Activated CD4-positive, CD25-positive, alpha-beta regulatory T cell treated with anti-CD3 and anti-CD28 coated beads, Interleukin-2, amount 50 U/mL, for 16 hours (primary cell): ENCODE measurements around the gene ARRB2.
"Not testable (repeated sequence)": the region's sequence is repeated elsewhere in the genome, so short reads cannot be mapped to it uniquely, and the experiment has no call there.

ENCODE experiments used
- DNase-seq: peaks from one replicate; pipeline ENCODE4 v3.0.0-alpha.2; 2020; ENCODE audit warnings: low read depth, low spot score

ARRB2 gene

GRCh38 chr17:4709794-4710692, at the start of gene ARRB2:
TSS of gene ARRB2 (plus strand) at chr17:4710632. CDS start at chr17:4710722, 90 bp downstream.
- DNase-seq: peak; percentile 93

GRCh38 chr17:4663711-4664110, 46.7 kb upstream of the ARRB2 start:
- DNase-seq: no peak

DNA sequence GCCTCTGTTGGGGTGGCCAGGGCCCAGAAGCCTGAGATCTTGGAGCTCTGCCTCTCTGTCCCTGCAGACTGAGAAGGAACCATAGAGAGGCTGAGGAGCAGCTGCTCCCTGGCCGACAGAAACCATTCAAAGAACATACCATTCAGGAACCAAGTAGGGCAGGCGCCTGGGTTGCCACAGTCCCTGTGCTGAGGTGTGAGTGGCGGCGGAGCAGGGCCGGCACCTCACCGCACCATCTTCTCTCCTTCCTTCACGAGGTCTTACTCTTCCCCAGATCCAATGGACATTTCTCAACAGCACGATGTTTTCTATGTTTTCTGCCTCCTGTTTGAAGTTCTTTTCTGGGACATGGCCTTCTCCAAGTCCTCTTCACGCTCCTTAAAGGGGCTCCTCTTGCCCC, 46.2 kb upstream of the ARRB2 start:
- no peak for DNase-seq

GRCh38 chr17:4665027-4665426, 45.4 kb upstream of the ARRB2 start:
- DNase-seq: no peak

- DNase-seq: no peak
These were observed 44.1 kb upstream of the ARRB2 start for GRCh38 chr17:4666296-4666695.

DNA sequence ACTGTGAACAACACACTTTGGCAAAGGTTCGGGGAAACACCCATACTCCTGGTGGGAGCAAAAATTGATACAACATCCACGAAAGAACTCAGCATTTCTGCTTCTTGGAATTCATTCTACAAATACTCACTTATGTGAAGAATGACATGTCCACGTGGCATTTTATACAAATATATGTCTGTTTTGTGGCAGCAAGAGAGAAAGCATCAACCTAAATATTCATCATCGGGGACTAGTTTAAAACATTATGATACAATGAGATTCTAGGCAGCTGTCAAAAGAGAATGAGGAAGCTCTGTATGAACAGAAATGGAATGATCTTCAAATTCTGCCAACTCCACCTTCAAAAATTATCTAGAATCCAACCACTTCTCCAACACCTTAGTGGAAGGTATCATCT, 43.3 kb upstream of the ARRB2 start:
- no peak for DNase-seq

- no peak for DNase-seq
These were observed 38.3 kb upstream of the ARRB2 start for GRCh38 chr17:4672055-4672630.

GRCh38 chr17:4672751-4673150, 37.7 kb upstream of the ARRB2 start:
- DNase-seq: no peak

DNA sequence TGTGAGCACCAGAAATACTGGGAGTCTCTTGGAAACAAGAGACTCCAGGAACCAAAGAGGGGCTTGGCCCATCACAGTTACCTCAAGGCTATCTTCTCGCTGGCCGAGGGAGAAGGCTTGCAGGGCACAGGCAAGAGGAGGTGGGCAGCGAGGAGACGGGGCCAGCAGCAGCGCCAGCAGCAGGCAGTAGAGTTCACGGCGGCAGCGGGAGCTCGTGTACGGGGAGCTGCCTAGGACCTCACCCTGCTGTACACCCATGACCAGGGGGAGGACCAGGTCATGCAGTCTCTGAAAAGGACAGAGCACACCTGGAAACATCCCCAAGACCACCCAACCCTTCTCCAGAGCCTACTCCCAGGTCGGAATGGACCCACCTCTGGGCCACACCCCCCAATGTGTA, 37.3 kb upstream of the ARRB2 start:
- DNase-seq: no peak

- DNase-seq: no peak
These were observed 36.3 kb upstream of the ARRB2 start for GRCh38 chr17:4673986-4674684.

- no peak for DNase-seq
These were observed 35.8 kb upstream of the ARRB2 start for GRCh38 chr17:4674685-4674998.

- no peak for DNase-seq
These were observed 34.6 kb upstream of the ARRB2 start for GRCh38 chr17:4675791-4676190.

DNA sequence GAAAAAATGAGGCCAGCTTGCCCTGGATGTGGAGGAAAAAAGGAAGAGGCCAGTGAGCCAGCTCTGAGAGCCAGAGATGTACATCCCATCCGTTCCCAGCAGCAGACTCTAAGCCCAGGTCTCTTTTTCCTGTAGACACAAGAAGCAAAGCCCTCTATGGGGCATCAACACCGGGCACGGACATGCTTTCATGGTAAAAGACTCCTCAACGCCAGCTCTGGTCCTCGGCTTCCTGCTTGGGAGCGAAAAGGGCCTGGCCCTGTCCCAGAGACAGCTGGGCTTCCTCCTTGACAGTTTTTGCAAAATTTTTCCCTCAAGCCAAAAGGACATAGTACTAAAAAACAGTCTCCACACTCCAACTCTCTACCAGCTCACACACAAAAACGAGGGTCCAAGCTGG, 33.6 kb upstream of the ARRB2 start:
- no peak for DNase-seq

GRCh38 chr17:4678448-4679026, 31.9 kb upstream of the ARRB2 start:
- no peak for DNase-seq

DNA sequence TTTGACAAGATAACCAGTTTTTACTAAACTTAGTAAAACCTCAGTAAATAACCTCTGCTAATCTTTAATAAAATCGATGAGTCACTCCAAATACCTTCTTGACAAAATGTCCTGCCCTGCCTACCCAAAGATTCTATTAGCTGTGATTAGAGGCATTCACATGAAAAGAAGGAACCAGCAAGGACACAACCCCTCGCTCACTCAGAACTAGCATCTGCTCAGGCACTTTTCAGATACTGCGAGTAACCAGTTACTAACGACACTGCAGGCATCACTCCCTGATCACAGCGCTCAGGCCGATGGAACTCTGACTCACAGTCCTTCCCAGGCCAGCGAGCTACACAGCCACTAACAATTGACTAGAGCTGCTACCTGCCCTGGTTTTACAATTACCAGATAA, 30.8 kb upstream of the ARRB2 start:
- no peak for DNase-seq

- DNase-seq: not testable (repeated sequence)
These were observed 26.7 kb upstream of the ARRB2 start for GRCh38 chr17:4683739-4684138.

DNA sequence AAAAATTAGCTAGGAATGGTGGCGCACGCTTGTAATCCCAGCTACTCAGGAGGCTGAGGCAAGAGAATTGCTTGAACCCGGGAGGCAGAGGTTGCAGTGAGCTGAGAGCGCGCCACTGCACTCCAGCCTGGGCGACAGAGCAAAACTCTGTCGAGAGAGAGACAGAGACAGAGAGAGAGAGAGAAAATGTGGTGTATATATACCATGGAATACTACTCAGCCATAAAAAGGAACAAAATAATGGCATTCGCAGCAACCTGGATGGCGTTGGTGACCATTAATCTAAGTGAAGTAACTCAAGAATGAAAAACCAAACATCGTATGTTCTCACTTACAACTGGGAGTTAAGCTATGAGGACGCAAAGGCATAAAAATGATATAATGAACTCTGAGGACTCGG, 20.6 kb upstream of the ARRB2 start:
- DNase-seq: not testable (repeated sequence)

DNA sequence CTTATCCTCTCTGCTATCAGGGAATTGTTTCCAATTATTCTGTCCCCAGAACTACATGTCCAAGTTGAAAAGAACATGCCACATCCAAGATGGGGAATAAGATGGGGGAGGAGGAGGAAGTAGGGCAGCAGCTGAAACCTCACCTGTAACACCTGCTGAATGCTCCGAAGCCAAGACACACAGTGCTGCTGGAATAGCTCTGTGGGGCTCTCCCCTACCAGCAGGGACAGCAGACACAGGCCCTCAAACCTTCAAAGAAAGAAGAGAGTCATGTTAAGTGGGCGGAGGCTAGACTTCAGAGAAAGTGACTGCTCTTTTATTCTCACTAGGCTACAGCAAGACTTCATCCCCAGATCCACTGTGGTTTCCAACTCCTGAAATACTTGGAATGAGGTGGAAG, 19.7 kb upstream of the ARRB2 start:
- no peak for DNase-seq

DNA sequence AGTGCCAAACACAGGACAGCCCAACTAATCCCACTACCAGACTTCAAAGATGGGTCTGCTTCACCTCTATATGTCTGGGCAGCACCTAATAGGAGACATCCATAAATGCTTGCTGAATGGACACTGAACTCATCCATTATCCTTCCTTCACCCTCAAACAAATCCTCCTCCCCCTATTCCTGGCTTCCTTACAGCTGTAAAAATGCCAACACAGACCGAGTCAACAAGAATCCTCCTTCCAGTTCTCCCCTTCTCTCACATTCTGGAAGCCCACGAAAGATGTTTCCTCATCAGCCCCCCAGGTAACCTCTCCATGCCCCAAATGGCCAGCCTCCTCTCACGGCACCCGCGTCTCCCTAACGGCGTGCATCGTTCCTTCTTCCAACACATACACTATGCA, 18.7 kb upstream of the ARRB2 start:
- no peak for DNase-seq

DNA sequence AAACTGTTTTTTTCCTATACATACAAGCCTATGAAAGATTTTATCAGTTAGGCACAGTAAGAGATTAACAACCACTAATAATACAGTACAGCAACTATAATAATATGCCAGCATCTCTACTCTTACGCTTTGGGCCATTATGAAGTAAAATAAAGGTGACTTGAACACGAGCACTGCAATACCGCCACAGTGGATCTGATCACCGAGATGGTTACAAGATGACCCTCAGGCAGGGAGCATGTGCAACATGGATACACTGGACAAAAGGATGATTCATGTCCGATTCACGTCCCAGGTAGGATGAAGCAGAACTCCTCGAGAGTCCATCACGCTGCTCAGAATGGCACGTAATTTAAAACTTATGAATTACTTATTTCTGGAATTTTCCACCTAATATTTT, 17.0 kb upstream of the ARRB2 start:
- DNase-seq: no peak

DNA sequence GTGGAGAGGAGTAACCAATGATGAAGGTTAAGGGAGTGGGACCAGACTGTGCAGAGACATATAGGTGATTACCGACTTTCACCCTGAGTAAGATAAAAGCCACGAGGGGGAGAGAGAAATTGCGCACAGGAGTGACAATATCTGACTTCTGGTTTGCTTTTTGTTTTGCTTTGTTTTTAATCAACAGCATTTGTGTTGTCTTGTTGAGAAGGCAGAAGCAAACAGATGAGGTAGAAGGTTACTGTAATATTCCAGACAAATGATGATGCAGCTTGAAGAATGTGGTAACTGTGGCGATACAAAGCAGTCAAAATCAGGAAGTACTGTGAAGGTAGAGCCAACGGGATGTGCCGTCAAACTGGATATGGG, 14.0 kb upstream of the ARRB2 start:
- DNase-seq: no peak

DNA sequence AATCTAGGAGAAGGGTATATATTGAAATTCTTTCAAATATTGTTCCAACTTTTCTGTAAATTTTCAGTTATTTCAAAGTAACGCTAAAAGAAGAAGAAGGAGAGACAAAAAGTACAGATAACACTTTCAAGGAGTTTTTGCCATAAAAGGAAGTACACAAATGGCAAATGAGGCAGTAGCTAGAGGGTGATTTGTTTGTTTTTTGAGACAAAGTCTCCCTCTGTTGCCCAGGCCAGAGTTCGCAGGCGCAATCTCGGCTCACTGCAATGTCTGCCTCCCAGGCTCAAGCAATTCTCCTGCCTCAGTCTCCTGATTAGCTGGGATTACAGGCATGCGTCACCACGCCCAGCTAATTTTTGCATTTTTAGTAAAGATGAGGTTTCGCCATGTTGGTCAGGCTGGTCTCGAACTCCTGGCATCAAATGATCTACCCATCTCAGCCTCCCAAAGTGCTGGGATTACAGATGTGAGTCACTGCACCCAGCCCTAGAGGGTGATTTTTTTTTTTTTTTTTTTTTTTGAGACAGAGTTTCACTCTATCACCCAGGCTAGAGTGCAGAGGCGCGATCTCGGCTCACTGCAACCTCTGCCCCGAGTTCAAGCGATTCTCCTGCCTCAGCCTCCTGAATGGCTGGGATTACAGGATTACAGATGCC, 10.9 kb upstream of the ARRB2 start:
- DNase-seq: not testable (repeated sequence)
